Tibial nerve (tissue), 4 donors: Measurements from ENCODE around the gene PRRT1. TPM values are rescaled to one million over a fixed set of nuclear protein-coding genes. Genes with fewer than 3 reads are reported as not detected.

Experiments
- DNase-seq, 2 donors: peaks; one replicate each; pipeline ENCODE4 v3.0.0-alpha.2; 2019; ENCODE audit warnings: low spot score in 2 of 2
- H3K27ac ChIP-seq, 4 donors: fragments of 200-600 bp; sonication (generic) in 3 of 4; one replicate each; pipeline ENCODE4 v1.5.1; 2017 to 2019; ENCODE audit warnings: mild to moderate bottlenecking in 1 of 4
- H3K27me3 ChIP-seq, 2 donors: fragments of 200-600 bp; sonication (generic) in 1 of 2; one replicate each; pipeline versions ENCODE4 v1.5.1 to v1.6.0; 2017 to 2019
- H3K36me3 ChIP-seq, 3 donors: fragments of 200-600 bp; sonication (generic); one replicate each; pipeline ENCODE4 v1.5.1; 2018 to 2019
- H3K4me1 ChIP-seq, 4 donors: fragments of 200-600 bp; sonication (generic) in 3 of 4; one replicate each; pipeline ENCODE4 v1.5.1; 2017 to 2019
- H3K4me3 ChIP-seq, 4 donors: fragments of 200-600 bp; sonication (generic) in 3 of 4; one replicate each; pipeline ENCODE4 v1.5.1; 2017 to 2019; ENCODE audit warnings: mild to moderate bottlenecking in 1 of 4, moderate library complexity in 1 of 4
- H3K9me3 ChIP-seq, 4 donors: fragments of 200-600 bp; sonication (generic) in 3 of 4; one replicate each; pipeline ENCODE4 v1.5.1; 2017 to 2019
- EP300 ChIP-seq, 2 donors: sonication (generic); formaldehyde crosslinking; IDR thresholded peaks; one replicate each; pipeline ENCODE4 v1.6.1; 2017; ENCODE audit warnings: antibody characterized with exemption in 2 of 2, mild to moderate bottlenecking in 1 of 2
- POLR2A ChIP-seq, 2 donors: fragments of 450-650 bp; IDR thresholded peaks; one replicate each; pipeline ENCODE4 v1.6.1; 2017; ENCODE audit warnings: antibody characterized with exemption in 2 of 2, mild to moderate bottlenecking in 2 of 2, moderate library complexity in 2 of 2
- WGBS, 2 donors: methylation state at CpG; one replicate each; pipeline ENCODE4 v1.1.5; 2018; 5-methylcytosine and 5-hydroxymethylcytosine counted together
- total RNA-seq, 4 donors: library from RNA; depleted of rRNA; stranded (reverse); fragments of >200 nt; gene quantifications; one replicate each; pipeline ENCODE4 v1.1.0, GENCODE V29; 2016
- TF ChIP-seq, protein P1 (sequence below), 5 experiments: fragments of 200-600 bp in 3 of 5; fragments of 450-650 bp in 2 of 5; sonication (generic) in 3 of 5; IDR thresholded peaks; one replicate each; pipeline ENCODE4 v1.5.1; 2016 to 2019; ENCODE audit warnings: antibody characterized with exemption in 5 of 5, mild to moderate bottlenecking in 3 of 5, moderate library complexity in 2 of 5

The PRRT1 gene
- total RNA-seq, 4 donors from 2014 or later, result 0.21 to 2.7 (median 1.7) TPM

GRCh38 chr6:32173051-32173727 lies 21.4 kb upstream of the PRRT1 start:
- TF ChIP-seq, protein P1, sequence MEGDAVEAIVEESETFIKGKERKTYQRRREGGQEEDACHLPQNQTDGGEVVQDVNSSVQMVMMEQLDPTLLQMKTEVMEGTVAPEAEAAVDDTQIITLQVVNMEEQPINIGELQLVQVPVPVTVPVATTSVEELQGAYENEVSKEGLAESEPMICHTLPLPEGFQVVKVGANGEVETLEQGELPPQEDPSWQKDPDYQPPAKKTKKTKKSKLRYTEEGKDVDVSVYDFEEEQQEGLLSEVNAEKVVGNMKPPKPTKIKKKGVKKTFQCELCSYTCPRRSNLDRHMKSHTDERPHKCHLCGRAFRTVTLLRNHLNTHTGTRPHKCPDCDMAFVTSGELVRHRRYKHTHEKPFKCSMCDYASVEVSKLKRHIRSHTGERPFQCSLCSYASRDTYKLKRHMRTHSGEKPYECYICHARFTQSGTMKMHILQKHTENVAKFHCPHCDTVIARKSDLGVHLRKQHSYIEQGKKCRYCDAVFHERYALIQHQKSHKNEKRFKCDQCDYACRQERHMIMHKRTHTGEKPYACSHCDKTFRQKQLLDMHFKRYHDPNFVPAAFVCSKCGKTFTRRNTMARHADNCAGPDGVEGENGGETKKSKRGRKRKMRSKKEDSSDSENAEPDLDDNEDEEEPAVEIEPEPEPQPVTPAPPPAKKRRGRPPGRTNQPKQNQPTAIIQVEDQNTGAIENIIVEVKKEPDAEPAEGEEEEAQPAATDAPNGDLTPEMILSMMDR (IDR thresholded peaks at IDR 0.05), result no peak
- TF ChIP-seq EP300 (IDR thresholded peaks at IDR 0.05) (no peak), POLR2A (IDR thresholded peaks at IDR 0.05) (no peak)
- peaks cover 0 to 34% (median 0%) of the 10 kb centered on the region in 3 donors for H3K36me3 ChIP-seq
- peaks cover 0 to 70% (median 28%) of the 10 kb centered on the region in 4 donors for H3K4me1 ChIP-seq
- H3K27me3 ChIP-seq, result no peaks in the 10 kb centered on the region
- no peaks in the 10 kb centered on the region for H3K9me3 ChIP-seq
- no peak overlapping the region for H3K4me3 ChIP-seq
- peak overlapping the region in 2 of 4 donors; percentile 34 to 36 for H3K27ac ChIP-seq
- WGBS, 2 donors, result 53 to 70% methylated on average over 4 of the region's 4 CpGs
- no peak for DNase-seq

DNA sequence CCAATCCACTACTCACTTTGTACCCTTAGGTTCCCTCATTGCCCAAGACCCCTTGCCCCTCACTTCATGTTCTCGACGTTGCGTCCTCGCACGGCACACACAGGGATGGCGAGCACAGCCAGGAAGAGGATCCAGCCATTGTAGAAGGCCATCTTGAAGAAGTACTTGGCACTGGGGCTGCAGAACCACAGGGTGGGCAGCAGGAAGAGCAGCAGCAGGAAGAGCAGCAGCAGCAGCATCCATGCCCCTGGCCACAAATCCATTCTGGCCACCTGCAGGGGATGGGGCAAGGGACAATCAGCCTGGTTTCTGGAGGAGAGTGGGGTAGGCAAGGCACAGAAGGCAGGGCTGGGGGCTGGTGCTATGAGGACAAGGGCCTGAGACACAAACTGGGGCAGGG lies 19.5 kb upstream of the PRRT1 start:
- TF ChIP-seq POLR2A (IDR thresholded peaks at IDR 0.05) (no peak), EP300 (IDR thresholded peaks at IDR 0.05) (no peak)
- TF ChIP-seq, protein P1 (IDR thresholded peaks at IDR 0.05), result no peak
- no peaks in the 10 kb centered on the region for H3K9me3 ChIP-seq
- no peaks in the 10 kb centered on the region for H3K27me3 ChIP-seq
- no peak for DNase-seq
- peaks cover 0 to 79% (median 29%) of the 10 kb centered on the region in 4 donors for H3K4me1 ChIP-seq
- peak overlapping the region in 1 of 4 donors; percentile 88 for H3K27ac ChIP-seq
- 88 to 97% methylated on average over 6 of the region's 6 CpGs for WGBS, 2 donors
- H3K4me3 ChIP-seq, result no peak overlapping the region
- peaks cover 0 to 53% (median 3%) of the 10 kb centered on the region in 3 donors for H3K36me3 ChIP-seq

- Histone ChIP-seq H3K36me3 (peaks cover 0 to 63% (median 3%) of the 10 kb centered on the region in 3 donors), H3K4me1 (peaks cover 0 to 82% (median 26%) of the 10 kb centered on the region in 4 donors), H3K27ac (peak overlapping the region in 2 of 4 donors; percentile 78 to 88), H3K4me3 (no peak overlapping the region), H3K27me3 (no peaks in the 10 kb centered on the region), H3K9me3 (no peaks in the 10 kb centered on the region)
- WGBS, 2 donors, result 79 to 82% methylated on average over 11 of the region's 11 CpGs
- DNase-seq, result no peak
- TF ChIP-seq, protein P1 (IDR thresholded peaks at IDR 0.05), result no peak
- TF ChIP-seq EP300 (IDR thresholded peaks at IDR 0.05) (no peak), POLR2A (IDR thresholded peaks at IDR 0.05) (no peak)
These were observed 18.6 kb upstream of the PRRT1 start for GRCh38 chr6:32170294-32170693.

DNA sequence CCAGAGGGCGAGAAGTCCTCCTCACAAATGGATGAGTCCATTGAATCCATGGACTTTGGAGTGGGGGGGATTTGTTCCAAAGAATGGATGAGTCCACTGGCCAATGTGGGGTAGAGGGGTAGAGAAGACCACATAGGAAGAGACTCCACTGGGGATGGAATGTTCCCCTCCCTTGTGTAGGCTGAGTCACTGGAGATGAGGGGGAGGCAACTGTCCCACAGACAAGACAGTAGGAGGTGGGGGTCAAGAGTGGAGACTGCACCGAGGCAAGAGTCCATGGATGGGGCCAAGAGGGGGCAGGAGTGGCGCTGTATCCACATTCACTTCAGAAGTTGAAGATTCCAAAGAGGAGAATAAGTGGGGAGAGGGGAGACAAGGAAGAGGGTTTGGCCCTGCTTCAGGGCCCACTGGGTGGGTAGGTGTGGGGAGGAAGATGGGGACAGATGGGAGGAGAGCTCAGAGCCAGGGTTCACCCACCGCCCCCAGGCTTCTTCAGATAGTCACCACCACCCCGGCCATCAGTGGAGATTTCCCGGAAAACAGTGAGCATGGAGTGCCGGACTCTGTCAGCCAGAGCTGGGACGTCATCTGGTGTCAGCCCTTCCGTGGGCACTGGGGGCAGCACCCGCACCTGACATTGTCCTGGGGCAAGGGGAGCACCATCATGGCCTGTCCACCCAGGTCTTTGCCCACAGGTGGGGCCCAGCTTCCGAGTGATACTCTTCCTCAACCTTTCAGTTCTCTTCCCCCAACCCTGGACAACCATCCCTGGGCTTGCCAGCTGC lies 17.3 kb upstream of the PRRT1 start:
- Histone ChIP-seq H3K9me3 (no peaks in the 10 kb centered on the region), H3K27me3 (no peaks in the 10 kb centered on the region), H3K36me3 (peaks cover 0 to 75% (median 3%) of the 10 kb centered on the region in 3 donors), H3K27ac (peak overlapping the region; percentile 59 to 88 (median 68)), H3K4me3 (no peak overlapping the region), H3K4me1 (peaks cover 0 to 74% (median 15%) of the 10 kb centered on the region in 4 donors)
- no peak for DNase-seq
- WGBS, 2 donors, result 44 to 56% methylated on average over 11 of the region's 11 CpGs
- TF ChIP-seq EP300 (IDR thresholded peaks at IDR 0.05), result no peak
- TF ChIP-seq POLR2A (IDR thresholded peaks at IDR 0.05), result no peak
- TF ChIP-seq, protein P1 (IDR thresholded peaks at IDR 0.05), result no peak

GRCh38 chr6:32168350-32168749 lies 16.6 kb upstream of the PRRT1 start:
- Histone ChIP-seq H3K27ac (peak overlapping the region; percentile 59 to 88 (median 68)), H3K4me3 (no peak overlapping the region), H3K9me3 (no peaks in the 10 kb centered on the region), H3K4me1 (peaks cover under 1 to 73% (median 16%) of the 10 kb centered on the region in 4 donors), H3K27me3 (no peaks in the 10 kb centered on the region), H3K36me3 (peaks cover 0 to 80% (median 3%) of the 10 kb centered on the region in 3 donors)
- no peak for DNase-seq
- no peak for TF ChIP-seq POLR2A (IDR thresholded peaks at IDR 0.05)
- no peak for TF ChIP-seq EP300 (IDR thresholded peaks at IDR 0.05)
- TF ChIP-seq, protein P1 (IDR thresholded peaks at IDR 0.05), result no peak
- WGBS, 2 donors, result 60 to 61% methylated on average over 2 of the region's 2 CpGs
